NOMO-1 treated with dmso at 0.1 percent for 144 hours (cell line): ENCODE measurements around the gene PPDPF.
A peak's percentile ranks its signal among the peaks of the same experiment; 100 is the strongest.
"Not testable (repeated sequence)": the region's sequence is repeated elsewhere in the genome, so short reads cannot be mapped to it uniquely, and the experiment has no call there.

Experiments used
- DNase-seq: peaks from one replicate; lab custom pipeline; 2025; ENCODE audit not compliant: unreplicated experiment; lab: John Stamatoyannopoulos, UW

PPDPF gene

GRCh38 chr20:63499338-63499969 lies 21.1 kb upstream of the PPDPF start:
- no peak for DNase-seq

DNA sequence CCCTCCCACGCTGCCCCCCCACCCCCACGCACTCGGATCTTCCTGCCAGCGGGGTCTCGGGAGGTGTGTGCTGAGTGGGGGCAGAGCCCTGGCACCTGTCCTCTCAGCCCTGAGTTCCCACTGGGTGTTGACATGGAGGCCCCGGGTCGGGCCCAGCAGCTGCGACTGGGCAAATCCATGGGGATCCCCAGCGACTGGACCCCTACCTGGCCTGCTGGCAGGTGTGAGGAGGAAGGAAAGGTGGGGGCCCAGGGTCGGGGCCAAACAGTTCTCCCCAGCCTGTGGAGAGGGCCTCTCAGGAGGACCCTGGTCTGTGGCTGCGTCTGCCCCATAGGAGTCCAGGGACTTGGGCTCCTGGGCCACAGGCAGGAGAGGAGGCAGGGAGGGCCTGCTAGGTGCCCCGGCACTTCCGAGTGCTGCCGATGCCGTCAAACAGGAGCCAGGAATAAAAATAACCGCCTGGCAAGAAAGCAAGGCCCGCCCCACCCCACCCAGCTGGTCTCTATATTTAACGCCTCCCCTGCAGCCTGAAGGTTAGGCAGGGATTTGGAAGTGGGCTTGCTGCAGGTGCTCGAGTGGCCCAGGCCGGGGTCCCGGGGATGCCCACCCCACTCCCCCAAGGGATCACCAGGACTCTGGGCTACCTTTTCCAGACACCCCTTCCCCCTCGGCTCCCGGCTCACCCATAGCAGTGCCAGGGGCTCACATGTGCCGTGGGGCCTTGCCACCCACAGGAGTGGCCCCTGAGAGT lies 20.2 kb upstream of the PPDPF start:
- DNase-seq, result no peak

DNA sequence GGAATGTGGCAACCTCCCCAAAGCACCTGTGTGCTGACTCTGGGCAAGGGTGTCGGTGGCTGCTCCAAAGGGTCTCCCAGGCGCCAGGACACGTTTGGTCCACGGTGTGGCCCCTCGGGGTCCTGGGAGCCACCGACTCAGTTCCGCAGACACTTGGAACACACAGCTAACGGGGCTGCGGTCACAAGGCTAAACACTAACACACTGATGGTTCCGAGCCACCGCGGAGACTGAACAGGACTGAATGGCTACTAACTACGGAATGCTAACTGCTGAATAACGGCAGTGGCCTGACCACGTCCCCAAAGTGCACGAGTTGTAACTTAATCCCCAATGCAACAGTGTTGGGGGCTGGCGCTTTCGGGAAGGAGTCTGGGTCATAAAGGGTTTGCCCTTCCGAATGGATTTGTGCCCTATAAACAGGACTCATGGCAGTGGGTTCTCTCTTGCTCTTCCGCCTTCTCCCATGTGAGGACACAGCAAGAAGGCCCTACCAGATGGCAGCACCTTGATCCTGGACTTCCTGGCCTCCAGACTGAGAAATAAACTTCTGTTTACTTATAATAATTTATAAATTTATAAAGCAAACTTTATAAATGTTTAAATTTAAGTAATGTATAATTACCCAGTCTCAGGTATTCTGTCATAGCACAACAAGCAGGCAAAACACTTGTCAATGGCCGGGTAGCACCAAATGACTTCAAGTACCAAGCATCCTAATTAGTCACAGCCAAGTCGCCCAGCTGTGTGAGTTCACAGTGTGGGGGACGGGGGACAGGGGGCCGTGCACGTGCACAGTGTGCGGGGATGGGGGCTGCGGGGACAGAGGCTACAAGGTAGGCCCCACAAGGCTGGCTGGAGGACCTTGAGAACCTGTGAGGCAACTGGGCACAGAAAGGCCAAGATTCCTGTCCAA lies 19.4 kb upstream of the PPDPF start:
- no peak for DNase-seq

DNA sequence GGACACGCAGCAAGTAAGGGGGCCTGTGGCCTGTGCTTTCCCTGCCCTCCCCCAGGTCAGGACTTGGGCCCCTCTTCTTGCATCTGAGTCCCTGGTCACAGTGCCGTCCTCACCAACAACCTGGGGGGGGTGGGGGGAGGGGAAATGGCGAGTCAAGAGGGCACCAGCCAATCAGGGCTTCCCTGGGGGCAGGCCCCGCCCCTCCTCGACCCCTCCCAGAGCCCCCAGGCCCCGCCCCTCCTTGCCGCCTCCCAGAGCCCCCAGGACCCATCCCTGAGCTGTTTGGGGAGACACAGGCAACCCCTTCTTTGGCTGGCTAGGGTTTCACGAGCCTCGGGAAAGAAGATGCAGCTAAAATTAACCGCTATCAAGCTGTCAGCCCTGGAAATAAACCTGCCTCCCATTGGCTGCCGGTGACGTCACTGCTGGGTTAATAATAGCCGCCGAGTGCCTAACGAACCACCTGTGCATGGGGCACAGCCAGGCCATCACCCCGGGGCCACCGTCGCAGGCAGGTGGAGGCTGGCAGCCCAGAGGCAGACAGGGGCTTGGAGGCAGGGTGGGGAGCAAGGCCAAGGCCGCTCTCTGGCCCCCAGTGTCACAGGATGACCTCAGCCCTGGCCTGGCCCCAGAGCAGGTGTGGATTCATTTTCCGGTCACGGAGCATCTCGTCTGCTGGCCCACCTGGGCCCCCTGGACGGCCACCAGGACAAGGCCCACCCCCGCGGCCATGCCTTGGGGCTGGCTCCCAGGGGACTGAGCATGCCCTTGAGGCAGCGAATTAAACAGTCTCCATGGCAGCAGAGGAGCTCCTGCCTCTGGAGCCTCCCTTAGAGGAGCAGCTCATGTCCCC lies 18.5 kb upstream of the PPDPF start:
- no peak for DNase-seq

- DNase-seq, result no peak
These were observed 17.8 kb upstream of the PPDPF start for GRCh38 chr20:63502671-63503172.

GRCh38 chr20:63503524-63503923 lies 17.0 kb upstream of the PPDPF start:
- no peak for DNase-seq

DNA sequence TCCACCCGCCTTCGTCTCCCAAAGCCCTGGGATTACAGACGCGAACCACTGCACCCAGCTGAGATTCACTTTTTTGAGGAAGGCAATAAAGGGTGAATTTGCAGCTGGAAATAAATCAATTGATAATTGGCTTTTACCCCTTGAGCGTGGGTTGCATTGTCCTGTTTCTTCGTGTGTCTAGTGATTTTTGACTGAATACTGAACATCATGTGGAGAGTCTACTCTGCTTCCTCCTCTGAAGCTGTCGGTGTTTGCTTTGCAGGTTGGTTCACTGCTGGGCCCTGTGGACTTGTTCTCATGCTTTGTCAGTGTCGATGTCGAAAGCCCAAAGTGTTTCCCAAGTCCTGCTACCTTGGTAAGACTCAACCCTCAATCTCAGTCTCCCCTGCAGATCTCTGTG lies 15.9 kb upstream of the PPDPF start:
- DNase-seq, result no peak

DNA sequence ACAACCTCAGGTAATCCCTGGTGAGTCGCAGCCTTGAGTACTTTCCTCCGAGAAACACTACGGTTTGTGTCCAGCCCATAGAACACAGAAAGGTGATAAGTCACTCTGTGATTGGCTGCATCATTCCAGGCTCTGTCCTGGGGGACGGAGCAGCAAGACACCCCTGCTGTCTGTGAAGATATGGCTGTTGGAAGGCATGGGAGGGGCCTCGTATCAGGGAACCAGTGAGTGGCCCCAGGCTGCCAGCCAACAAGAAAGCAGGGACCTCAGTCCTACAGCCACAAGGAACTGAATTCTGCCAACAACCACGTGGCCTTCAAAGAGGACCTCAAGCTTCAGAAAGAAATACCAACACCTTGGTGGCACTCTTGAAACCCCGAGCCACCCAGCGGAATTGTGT lies 15.3 kb upstream of the PPDPF start:
- DNase-seq, result no peak

- no peak for DNase-seq
These were observed 14.8 kb upstream of the PPDPF start for GRCh38 chr20:63505723-63506122.

DNA sequence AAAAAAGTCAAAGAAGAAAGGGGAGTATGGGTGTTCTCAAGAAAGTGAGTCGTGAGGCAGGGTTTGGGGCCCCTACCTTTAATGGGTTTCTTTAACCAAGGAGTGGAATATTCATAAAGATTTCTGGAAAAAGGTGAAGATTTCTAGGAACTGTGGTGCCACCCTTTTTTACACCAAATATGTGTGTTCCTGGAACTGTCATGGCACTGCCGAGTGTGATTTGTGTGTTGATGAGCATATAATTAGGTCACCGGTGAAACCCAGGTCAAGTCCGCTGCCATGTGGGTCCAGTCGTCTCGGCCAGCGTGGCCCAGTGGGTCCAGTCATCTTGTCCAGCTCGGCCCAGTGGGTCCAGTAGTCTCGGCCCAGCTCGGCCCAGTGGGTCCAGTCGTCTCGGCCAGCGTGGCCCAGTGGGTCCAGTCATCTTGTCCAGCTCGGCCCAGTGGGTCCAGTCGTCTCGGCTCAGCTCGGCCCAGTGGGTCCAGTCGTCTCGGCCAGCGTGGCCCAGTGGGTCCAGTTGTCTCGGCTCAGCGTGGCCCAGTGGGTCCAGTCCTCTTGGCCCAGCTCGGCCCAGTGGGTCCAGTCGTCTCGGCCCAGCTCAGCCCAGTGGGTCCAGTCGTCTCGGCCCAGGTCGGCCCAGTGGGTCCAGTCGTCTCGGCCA lies 13.4 kb upstream of the PPDPF start:
- DNase-seq, result no peak

- DNase-seq, result no peak
These were observed 12.3 kb upstream of the PPDPF start for GRCh38 chr20:63508072-63508768.

DNA sequence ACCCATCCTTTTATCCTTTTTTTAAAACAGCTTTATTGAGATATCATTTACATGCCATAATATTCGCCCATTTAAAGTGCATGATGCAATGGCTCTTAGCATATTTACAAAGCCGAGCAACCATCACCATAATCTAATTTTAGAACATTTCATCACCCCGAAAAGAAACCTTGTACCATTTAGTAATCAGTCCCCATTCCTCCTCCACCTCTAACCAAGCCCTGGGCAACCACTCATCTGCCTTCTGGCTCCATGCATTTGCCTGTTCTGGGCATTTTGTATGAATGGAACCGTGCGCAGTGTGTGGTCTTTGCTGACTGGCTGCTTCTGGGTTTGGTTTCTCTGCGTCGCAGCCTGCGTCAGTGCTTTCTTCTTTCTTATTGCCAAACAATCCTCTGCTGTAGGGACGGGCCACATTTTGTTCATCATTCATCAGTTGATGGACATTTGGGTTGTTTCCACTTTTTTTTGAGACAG lies 11.4 kb upstream of the PPDPF start:
- peak; percentile 35 for DNase-seq

GRCh38 chr20:63513207-63513606 lies 7.4 kb upstream of the PPDPF start:
- DNase-seq, result no peak

GRCh38 chr20:63514520-63514919 lies 6.0 kb upstream of the PPDPF start:
- DNase-seq, result not testable (repeated sequence)

DNA sequence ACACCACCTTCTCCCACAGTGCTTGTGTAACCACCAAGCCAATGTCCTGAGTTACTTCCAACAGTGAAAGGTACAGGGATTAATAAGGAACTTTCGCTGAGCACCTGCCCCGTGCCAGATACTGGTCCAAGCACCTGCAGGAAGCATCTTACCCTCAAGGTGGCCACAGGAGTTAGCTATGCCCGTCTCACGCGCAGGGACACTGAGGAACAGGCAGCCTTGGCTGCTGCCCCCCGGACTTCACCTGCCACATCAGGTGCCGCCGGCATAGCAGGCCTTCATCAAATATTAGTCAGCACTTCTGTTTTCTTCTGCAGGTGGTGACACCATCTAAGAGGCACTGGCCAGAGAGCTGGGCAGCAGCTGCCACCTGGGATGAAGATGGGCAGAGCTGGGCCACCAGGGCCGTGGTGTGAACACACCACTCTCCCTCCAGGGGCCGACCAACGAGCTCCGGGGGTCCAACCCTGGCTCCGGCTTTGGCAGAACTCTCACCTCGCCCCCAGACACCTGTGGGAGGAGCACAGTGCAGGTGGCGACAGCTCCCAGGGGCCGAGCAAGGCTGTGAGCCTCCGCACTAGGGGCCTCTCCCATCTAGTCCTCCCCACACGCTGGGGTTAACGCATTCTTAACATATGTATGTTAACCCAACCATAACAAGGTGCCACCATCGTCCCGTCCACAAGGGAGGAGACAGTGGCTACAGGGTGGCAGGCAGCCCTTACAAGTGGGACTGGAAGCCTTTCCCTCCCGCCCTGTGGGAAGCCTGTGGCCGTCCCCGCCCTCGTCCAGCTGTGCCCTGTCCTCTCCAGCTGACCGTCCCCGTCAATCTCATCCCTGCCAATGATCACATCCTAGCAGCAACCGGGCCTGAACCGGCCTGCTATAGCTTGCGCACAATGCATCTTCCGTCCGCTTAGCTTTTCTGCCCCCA lies 2.9 kb upstream of the PPDPF start:
- no peak for DNase-seq

DNA sequence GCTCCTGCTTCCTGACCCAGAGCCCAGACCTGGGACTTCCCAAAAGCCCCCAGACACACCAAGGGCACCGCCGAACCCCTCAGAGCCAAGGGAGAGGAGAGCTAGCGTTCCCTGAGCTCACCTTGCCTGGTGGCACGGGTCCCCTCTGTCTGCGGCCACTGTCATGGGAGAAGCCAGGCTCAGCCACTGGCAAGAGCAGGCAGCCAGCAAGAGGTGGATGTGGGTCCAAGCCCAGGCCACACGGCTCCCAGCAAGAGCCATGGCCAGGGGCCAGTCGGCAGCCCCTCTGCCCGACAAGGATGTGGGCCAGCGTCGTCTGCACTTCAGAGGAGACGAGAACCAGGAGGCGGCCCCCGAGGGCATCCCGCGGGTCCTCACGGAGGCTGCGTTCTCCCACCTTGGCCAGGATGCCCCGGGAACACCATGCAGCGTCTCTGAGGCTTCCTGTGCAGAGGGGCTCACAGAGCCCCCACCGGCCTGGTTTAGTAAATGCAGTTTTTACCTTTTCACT lies 2.2 kb upstream of the PPDPF start:
- no peak for DNase-seq

- no peak for DNase-seq
These were observed 1.5 kb upstream of the PPDPF start for GRCh38 chr20:63518946-63519667.
